NCI-H748 (cell line): ENCODE data around the gene RELT.
"Not testable (repeated sequence)": the region's sequence is repeated elsewhere in the genome, so short reads cannot be mapped to it uniquely, and the experiment has no call there.

Source experiments
- DNase-seq: peaks from one replicate; lab custom pipeline; 2025; ENCODE audit not compliant: unreplicated experiment; lab: John Stamatoyannopoulos, UW

The RELT gene

DNA sequence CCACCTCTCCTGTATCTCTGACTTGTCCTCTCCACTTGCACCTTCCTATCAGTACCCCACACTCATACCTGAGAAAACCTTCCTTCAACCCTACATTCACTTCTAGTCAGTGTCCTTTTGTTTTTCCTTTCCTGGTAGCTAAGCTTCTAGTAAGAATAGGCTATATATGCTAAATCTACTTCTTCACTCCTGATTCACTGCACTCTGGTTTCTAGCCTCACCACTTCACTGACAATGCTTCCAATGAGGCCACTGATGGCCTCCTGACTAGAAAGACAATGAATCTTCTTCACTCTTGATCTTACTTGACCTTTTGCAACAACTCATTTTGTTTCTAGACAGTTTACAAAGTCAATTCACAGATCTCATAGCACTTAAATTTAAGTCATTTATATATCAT lies 52.0 kb downstream of the RELT start:
- DNase-seq: no peak

DNA sequence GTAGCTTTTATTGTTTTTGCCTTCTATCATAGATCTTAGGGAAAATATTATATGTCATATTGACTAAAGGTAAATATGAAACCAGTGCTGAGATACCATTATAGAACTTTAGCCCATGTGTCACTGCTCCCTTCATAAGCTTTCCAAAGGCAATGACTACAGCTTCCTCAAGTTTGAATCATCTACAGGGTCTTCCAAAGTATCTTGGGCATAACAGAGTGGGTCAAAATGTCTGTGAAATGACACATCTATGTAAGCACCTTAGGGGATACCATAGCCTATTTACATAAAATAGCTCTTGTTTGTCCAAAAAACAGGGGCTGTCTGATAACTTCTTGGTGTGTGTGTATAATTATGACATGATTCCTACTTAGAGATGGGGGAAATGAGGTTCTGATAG lies 52.5 kb downstream of the RELT start:
- no peak for DNase-seq

DNA sequence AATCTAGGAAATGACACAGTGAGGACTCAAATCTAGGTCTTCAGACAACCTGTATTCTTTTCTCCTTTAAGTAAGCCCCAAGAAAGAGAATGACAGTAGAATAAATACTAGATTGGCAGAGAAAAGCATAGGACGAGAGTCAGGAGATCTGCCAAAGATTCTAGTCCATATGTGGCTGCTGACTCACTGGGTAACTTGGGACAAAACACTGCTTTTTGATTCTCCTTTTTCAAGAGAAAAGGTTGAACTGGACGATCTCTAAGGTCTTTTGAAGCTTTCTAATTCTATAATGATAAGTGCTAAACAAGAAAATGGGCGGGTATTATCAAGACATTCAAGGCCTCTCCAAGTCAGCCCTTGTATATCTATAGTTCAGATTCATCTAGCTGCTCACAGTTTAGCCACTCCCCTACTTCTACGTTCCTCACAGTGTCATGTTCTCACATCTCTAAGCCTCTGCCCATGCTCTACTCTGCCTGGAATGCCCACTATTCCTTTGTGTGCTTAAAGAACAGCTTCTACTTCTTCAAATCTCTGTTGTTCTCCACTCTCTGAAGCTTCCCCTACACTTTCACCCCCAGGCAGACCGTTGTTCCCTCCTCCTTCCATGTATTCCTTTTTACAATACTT lies 53.0 kb downstream of the RELT start:
- DNase-seq: no peak

DNA sequence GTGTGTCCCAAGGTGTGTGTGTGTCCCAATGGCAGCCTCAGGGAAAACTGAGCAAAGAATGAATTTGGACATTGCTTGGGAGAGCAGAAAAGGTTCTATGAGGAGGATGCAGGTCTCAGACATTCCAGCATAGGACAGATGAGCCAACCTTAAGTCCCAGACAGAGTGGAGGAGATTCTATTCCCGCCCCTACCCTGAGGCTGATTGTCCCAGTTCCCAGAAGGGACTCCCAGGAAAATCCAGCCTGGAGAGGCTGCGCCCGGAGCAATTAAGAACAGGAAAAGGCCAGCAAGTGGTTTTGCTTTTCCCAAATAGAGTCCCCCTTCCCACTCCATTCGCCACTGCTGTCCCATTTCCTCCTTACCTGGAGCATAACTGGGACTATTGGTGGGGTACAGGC lies 54.1 kb downstream of the RELT start:
- no peak for DNase-seq

DNA sequence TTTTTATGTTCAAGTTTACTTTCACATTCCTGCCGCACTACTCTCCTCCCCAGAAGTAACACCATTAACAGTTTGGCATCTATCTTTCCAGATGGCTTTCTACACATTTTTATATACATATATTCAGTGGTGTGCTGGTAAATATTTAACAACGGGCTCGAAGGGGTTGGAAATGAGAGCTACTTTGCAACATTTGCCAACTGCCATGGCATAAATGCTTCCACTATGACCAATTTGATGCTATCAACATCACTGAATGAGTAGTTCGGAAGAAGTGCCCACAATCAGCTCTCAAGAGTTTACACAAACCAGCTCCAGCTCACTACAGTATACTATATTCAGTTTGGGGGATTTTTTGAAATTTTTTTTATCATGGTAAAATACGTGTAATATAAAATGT lies 55.2 kb downstream of the RELT start:
- DNase-seq: no peak

DNA sequence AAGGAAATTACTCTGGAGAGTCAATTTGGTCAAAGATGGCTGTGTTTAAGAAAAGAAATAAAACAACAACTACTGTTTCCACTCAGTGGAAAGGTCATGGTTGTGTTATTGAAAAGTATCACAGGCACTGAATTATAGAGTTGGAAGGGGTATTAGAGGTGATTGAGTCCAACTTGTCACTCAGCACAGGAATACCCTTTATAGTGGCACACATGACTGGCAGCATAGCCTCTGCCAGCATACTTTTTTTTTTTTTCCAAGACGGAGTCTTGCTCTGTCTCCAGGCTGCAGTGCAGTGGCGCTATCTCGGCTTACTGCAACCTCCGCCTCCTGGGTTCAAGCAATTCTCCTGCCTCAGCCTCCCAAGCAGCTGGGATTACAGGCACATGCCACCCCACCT lies 60.7 kb downstream of the RELT start:
- DNase-seq: not testable (repeated sequence)

DNA sequence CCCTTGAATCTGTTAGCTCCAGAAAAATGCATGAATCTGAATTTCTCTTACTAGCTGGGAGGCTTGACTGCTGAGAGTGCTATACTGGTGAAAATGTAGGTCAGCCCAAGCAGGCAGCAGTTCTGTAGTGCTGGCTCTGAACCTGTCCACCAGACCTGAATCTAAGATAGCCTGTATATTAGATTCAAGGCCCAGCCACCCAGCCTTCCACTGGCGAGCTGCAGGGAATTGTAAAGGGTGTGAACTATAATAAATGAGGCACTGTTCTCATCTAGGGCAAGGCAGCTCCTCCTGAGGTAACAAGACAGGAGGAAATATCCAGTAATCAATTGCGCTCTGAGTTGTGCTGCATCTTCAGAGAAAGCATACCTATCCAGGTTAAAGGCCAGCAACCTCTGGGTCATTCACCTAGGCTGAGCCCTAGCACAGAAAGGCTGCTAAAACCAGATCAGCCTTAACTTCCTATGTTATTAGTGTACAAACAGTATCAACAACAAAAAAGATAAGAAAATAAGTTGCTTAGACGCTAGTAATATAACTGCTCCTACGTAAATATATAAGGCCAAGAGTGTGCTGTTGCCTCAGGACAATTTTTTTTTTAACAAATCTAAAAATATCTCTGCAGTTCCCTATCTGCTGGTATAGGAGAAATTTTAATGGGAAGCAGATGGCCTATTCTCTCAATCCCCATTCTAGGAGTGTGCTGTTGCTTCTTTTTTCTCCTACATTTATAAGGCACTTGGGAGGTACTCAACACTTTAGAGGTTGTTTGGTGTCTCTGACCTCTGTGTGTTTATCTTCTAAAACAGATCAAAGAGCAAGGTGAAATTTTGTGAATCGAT lies 63.0 kb downstream of the RELT start:
- DNase-seq: no peak

DNA sequence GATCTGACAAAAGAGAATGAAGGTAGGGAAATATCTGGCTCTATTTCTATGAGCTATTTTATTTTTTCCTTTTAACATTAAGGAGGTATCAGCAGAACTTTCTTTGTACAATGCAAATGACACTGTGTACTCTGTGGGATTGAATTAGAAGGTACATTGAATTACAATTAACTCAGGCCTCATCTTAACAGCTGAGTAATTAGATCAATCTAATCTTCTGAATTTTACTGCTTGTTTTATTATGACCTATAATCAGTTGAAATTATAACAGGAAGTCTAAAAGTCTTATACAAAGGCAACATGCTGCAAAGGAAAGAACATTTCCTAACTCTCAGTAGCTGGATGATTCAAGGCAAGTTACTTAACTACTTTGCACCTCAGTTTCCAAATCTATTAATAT lies 69.8 kb downstream of the RELT start:
- no peak for DNase-seq

DNA sequence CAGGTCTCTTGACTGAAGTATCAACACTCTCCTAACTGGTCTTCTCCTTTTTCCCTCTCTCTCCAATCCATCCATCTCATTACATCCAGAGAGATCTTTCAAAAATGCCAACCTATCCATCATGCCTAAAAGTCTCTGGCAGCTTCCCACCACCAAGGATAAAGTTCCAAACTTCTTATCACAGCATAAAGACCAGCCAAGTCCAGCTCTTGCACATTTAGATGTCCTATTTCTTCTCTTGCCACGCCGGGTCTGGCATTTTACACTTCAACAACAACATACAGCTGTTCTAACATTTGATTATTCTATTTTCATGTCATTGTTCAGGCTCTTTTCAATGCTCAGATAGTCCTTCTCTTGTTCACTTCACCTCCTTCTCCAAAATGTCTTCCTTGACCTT lies 70.6 kb downstream of the RELT start:
- DNase-seq: no peak
